C4-2B (cell line): ENCODE results near the gene TRMT2A.

Source experiments
- CTCF ChIP-seq: fragments of 450-650 bp; conservative IDR thresholded peaks from 2 replicates; pipeline ENCODE4 v1.5.1; 2017; ENCODE audit warnings: mild to moderate bottlenecking
- ZFX ChIP-seq: fragments of 450-650 bp; IDR thresholded peaks from 2 replicates; pipeline ENCODE4 v1.6.1; 2017

DNA sequence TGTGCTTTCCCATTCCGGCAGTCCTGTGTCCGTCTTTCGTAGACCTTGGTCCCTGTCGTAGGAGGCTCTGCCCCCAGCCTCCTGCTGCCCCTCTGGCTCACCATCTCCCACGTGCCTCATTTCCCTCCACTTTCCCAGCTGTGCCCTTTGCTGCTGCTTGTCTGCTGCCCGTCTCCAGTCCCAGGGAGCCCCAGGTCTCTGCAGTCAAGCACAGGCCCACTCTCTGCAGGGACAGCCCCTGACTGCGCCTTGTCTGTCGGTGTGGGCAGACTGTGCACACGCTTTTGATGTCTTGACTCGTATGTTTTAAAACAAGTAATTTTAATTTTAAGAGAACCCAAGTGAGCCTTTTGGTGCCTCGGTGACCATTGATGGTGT, 24.6 kb downstream of the TRMT2A start:
- no peak for TF ChIP-seq CTCF
- no peak for TF ChIP-seq ZFX
